Measurements from ENCODE around the gene FLT3. TPM values are rescaled to one million over a fixed set of nuclear protein-coding genes. Genes with fewer than 3 reads are reported as not detected.
"Not testable (repeated sequence)": the region's sequence is repeated elsewhere in the genome, so short reads cannot be mapped to it uniquely, and the experiment has no call there.

FLT3 gene
- not detected for total RNA-seq (ENCODE audit: unreplicated experiment)
- long read RNA-seq, partial matches to known transcripts: 0 of 1 reads
- long read RNA-seq, other reads (novel, unspliced or antisense): 1 of 1 reads

GRCh38 chr13:28100150-28101121, at the start of gene FLT3:
FLT3 (minus strand) TSS chr13:28100576; CDS start chr13:28100510, 66 bp downstream.
- no peaks in the 10 kb centered on the region for H3K9me3 Mint-ChIP-seq (ENCODE audit: unreplicated experiment)
- H3K4me3 Mint-ChIP-seq (ENCODE audit: unreplicated experiment): peak within 1 kb of the TSS; percentile 72
- H3K36me3 Mint-ChIP-seq (ENCODE audit: low read depth, unreplicated experiment): no peaks in the 10 kb centered on the region
- DNase-seq (ENCODE audit: low spot score): peak; percentile 21
- H3K27ac Mint-ChIP-seq (ENCODE audit: unreplicated experiment): no peak within 1 kb of the TSS
- peaks cover 6% of the 10 kb centered on the region for H3K27me3 Mint-ChIP-seq (ENCODE audit: unreplicated experiment)
- no peak for TF ChIP-seq CTCF (IDR thresholded peaks at IDR 0.05; ENCODE audit: unreplicated experiment)
- peaks cover 3% of the 10 kb centered on the region for H3K4me1 Mint-ChIP-seq (ENCODE audit: unreplicated experiment)

- Mint-ChIP-seq H3K4me1 (ENCODE audit: unreplicated experiment) (peaks cover 3% of the 10 kb centered on the region), H3K27me3 (ENCODE audit: unreplicated experiment) (peaks cover 2% of the 10 kb centered on the region), H3K9me3 (ENCODE audit: unreplicated experiment) (no peaks in the 10 kb centered on the region), H3K27ac (ENCODE audit: unreplicated experiment) (no peak overlapping the region), H3K4me3 (ENCODE audit: unreplicated experiment) (no peak overlapping the region), H3K36me3 (ENCODE audit: low read depth, unreplicated experiment) (no peaks in the 10 kb centered on the region)
- DNase-seq (ENCODE audit: low spot score): no peak
- no peak for TF ChIP-seq CTCF (IDR thresholded peaks at IDR 0.05; ENCODE audit: unreplicated experiment)
These were observed 47.1 kb upstream of the FLT3 start for GRCh38 chr13:28147495-28147894.

GRCh38 chr13:28145049-28145448, 44.7 kb upstream of the FLT3 start:
- H3K4me1 Mint-ChIP-seq (ENCODE audit: unreplicated experiment): peaks cover 18% of the 10 kb centered on the region
- no peak for DNase-seq (ENCODE audit: low spot score)
- peaks cover 6% of the 10 kb centered on the region for H3K36me3 Mint-ChIP-seq (ENCODE audit: low read depth, unreplicated experiment)
- no peaks in the 10 kb centered on the region for H3K9me3 Mint-ChIP-seq (ENCODE audit: unreplicated experiment)
- H3K27me3 Mint-ChIP-seq (ENCODE audit: unreplicated experiment): peaks cover 6% of the 10 kb centered on the region
- no peak for TF ChIP-seq CTCF (IDR thresholded peaks at IDR 0.05; ENCODE audit: unreplicated experiment)
- H3K4me3 Mint-ChIP-seq (ENCODE audit: unreplicated experiment): no peak overlapping the region
- no peak overlapping the region for H3K27ac Mint-ChIP-seq (ENCODE audit: unreplicated experiment)

- not testable (repeated sequence) for DNase-seq (ENCODE audit: low spot score); H3K9me3 Mint-ChIP-seq (ENCODE audit: unreplicated experiment); H3K36me3 Mint-ChIP-seq (ENCODE audit: low read depth, unreplicated experiment)
- H3K4me1 Mint-ChIP-seq (ENCODE audit: unreplicated experiment): peaks cover 34% of the 10 kb centered on the region
- H3K27me3 Mint-ChIP-seq (ENCODE audit: unreplicated experiment): peaks cover 18% of the 10 kb centered on the region
- H3K27ac Mint-ChIP-seq (ENCODE audit: unreplicated experiment): peak overlapping the region; percentile 76
- peak overlapping the region; percentile 54 for H3K4me3 Mint-ChIP-seq (ENCODE audit: unreplicated experiment)
These were observed 41.2 kb upstream of the FLT3 start for GRCh38 chr13:28141542-28141941.

GRCh38 chr13:28140433-28141125, 40.2 kb upstream of the FLT3 start:
- no peak for TF ChIP-seq CTCF (IDR thresholded peaks at IDR 0.05; ENCODE audit: unreplicated experiment)
- Mint-ChIP-seq H3K9me3 (ENCODE audit: unreplicated experiment) (no peaks in the 10 kb centered on the region), H3K36me3 (ENCODE audit: low read depth, unreplicated experiment) (peaks cover 9% of the 10 kb centered on the region), H3K4me1 (ENCODE audit: unreplicated experiment) (peaks cover 36% of the 10 kb centered on the region), H3K27me3 (ENCODE audit: unreplicated experiment) (peaks cover 18% of the 10 kb centered on the region), H3K27ac (ENCODE audit: unreplicated experiment) (peak overlapping the region; percentile 96), H3K4me3 (ENCODE audit: unreplicated experiment) (peak overlapping the region; percentile 94)
- no peak for DNase-seq (ENCODE audit: low spot score)

Measured in endothelial cell (in vitro differentiated cells).